Left kidney (tissue), 2 donors: Measurements from ENCODE around the gene SOX12. TPM values are rescaled to one million over a fixed set of nuclear protein-coding genes. Genes with fewer than 3 reads are reported as not detected.
"Not testable (repeated sequence)": the region's sequence is repeated elsewhere in the genome, so short reads cannot be mapped to it uniquely, and the experiment has no call there.

ENCODE experiments used
- DNase-seq: peaks from one replicate; pipeline ENCODE4 v3.0.0-alpha.2; 2013
- polyA plus RNA-seq: library from polyadenylated mRNA; unstranded; fragments of 120-200 nt; gene quantifications from one replicate; pipeline ENCODE4 v1.2.1, GENCODE V29; 2013; ENCODE audit not compliant: insufficient read length

SOX12 gene
- polyA plus RNA-seq, 1 donor: 31.6 TPM

DNA sequence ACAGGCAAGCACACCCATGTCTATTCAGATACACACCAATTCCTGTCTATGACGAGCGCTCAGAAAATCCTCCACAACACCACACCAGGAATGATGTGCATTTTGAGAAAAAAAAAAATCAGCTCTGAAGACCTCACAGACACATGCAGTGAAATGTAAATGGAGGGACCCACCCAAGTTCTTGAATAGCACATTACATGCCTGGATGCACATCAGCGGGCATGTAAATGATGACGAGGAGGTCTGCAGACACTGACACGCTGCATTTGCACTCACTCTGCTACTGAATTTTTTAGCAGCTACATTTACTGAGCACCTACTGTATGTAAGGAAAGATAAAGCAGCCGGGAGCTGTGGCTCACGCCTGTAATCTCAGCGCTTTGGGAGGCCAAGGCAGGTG is 36.2 kb downstream of the SOX12 start:
- no peak for DNase-seq

DNA sequence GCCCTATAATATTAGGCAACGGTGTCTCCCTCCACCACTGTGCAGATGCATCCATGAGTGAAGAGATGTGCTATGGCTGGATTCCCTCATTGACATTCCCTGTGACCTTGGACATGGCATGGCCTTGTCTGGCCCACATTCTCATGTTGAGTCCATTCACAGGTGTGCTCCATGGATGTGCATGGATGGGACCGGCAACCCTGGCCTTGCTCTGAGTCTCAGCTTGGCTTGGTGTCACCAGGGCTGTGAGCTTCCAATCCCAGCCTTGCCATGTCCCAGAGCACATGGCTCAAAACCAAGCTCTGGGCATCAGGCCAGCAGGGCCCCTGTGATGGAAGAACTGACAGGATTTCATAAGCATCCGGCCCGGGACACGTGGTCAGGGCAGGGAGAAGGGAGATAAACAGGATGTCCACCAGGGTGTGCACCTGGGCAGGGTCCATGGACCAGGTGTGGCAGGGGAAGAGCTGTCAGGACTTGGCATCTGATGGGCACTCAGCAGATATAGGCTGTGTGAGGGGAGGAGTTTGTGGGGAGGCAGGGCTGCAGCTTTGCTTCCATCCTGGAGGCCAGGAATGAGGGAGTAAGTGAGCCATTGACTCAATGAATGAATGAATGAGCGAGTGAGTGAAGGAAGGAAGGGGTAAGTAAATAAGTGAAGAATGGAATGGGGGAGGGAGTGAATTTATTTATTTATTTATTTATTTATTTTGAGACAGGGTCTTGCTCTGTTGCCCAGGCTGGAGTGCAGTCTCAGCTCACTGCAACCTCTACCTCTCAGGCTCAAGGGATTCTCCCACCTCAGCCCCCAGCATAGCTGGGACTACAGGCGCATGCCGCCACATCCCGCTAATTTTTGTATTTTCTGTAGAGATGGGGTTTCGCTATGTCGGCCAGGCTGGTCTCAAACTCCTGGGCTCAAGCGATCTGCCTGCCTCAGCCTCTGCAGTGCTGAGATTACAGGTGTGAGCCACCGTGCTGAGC is 37.2 kb downstream of the SOX12 start:
- DNase-seq: no peak

DNA sequence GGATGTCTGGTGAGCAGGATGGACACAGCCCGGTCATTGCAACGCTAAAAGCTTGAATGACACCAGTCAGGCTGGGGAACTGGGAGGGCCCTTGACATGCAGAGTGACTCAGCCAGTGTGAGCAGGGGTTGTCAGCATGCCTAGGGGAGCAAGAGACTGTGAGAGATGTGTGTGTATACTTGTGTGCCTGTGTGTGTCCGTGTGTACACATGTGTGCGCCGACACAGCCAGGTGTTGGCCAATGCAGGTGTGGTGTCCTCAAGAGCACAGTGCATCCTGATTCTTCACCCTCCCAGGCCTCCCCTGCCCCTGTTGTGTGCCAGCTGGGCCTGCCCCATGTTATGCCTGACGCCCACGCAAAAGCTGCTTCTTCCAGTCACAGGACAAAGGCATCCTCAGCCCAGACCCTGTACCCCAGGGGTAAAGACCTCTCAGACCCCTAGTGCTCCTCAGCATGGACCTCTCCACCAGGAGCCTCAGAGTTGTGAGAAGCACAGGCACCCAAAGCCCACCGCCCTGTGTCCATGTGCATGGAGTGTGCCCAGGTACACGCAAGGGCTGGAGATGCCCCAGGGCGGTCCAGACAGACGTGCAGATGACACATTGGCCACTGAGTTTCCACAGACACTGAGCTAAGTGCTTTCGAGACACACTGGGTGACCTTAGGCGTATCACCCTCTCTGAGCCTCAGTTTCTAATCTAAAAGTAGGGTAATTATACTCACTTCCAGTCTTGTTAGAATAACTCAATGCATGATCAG is 38.1 kb downstream of the SOX12 start:
- no peak for DNase-seq

DNA sequence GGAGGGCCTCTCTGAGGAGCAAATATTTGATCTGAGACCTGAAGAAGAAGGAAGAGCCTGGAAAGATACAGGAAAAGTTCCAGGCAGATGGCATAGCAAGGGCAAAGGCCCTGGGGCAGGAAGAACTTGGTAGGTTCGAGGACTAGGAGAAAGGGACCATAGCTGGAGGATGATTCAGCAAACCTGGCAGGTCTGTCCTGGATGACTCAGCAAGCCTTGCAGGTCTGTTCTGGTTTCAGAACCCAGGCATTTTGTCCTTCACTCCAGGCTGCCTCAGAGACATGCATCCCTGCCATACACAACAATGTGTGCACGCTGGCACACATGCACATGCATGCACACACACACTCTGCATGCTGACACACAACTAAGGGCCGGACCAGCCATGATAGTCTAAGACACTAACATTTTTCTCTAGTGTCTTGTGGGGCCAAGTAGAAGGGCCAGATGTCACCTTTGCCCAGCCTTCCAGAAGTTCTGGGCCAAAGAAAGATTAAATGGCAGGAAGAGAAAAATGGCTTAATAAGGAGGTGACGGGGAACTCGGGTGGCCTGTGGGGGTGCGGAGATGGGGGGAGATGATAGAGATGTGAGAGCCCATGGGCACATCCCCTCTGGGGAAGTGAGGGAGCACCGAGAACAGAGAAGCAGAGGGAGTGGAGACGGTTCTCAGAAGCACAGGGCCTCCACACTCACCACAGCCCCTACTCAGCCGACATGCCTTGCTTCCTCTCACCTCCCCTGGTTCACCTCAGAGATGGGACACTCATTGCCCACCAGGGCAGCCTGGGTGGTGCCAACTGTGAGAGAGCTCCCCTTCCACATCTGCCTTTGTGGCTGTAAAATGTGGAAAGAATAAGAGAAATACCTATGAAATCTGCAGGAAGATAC is 39.8 kb downstream of the SOX12 start:
- no peak for DNase-seq

DNA sequence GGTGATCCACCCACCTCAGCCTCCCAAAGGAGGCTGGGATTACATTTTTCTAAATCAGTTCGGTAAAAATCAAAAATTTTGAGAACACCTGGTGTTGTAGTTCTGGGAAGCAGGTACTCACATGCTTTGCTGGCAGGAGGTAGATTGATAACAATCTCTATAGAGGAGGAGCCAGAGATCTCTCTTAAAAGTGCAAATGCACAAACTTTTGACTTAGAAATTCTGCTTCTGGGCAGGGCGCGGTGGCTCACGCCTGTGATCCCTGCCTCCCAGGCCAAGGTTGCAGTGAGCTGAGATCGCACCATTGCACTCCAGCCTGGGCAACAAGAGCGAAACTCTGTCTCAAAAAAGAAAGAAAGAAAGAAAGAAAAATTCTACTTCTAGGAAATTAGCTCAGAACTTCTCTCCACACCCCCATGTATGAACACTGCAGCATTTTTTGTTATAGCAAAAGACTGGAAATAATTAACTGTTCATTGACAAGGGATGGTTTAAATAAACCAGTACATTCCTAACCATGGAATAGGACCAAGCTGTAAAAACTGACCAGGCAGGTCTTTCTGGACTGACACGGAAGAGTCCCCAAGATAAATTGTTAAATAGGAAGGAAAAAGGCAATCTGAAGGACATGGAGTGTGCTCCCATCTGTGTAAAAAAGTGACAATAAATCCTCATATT is 40.8 kb downstream of the SOX12 start:
- DNase-seq: no peak

DNA sequence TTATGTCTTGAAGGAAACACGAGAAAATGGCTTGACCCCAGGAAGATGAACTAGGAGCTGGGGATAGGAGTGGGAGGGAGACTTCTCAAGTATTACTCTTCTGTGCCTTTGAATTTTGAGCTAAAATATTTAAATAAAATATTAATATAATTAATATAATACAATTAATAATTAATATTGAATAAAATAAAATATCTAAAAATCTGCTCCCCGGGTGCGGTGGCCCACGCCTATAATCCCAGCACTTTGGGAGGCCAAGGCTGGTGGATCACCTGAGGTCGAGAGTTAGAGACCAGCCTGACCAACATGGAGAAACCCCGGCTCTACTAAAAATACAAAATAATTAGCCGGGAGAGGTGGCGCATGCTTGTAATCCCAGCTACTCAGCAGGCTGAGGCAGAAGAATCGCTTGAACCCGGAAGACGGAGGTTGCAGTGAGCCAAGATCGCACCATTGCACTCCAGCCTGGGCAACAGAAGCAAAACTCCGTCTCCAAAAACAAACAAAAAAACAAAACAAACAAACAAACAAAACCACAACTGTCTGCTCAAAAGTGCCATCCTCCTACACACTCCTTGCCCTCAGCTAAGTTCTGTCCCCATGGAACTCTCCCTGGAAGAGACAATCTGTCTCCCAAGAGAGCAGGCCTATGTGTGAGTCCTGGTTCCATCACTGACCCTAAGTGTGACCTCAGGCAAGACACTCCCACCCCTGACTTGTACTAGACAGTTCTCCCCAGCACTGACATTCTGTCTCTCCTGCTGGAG is 41.5 kb downstream of the SOX12 start:
- no peak for DNase-seq

DNA sequence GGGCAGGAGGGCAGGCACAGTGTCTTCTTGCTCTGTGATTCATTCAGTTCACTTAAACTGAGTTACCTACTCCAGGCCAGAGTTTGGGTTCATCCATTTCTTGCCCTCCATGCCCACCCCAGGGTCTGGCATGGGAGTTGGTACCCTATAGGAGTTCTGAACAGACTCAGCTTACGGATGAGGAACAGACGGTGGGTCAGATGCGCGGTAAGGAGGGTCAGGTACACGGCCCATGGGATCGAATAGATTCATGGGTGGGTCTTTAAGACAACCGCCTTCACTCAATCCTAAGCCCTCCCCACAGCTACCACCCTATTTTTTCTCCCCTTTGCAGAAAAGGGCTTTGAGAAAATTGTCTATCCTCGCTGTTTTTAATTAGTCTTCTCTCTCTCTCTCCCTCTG is 42.1 kb downstream of the SOX12 start:
- DNase-seq: no peak

DNA sequence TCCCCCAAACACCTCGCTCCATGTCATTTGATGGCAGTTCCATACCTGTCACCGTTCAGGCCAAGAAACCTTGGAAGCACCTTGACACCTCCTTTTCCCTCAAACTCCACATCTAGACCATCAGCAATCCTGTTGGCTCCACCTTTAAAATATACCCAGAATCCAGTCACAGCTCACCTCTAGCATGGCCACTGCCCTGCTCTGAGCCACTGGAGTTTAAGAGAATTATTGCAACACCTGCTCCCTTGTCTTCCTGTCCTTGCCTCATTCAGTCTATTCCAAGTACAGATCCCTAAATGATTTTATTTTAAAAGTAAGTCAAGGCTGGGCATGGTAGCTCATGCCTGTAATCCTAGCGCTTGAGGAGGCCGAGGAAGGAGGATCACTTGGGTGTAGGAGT is 43.6 kb downstream of the SOX12 start:
- no peak for DNase-seq

DNA sequence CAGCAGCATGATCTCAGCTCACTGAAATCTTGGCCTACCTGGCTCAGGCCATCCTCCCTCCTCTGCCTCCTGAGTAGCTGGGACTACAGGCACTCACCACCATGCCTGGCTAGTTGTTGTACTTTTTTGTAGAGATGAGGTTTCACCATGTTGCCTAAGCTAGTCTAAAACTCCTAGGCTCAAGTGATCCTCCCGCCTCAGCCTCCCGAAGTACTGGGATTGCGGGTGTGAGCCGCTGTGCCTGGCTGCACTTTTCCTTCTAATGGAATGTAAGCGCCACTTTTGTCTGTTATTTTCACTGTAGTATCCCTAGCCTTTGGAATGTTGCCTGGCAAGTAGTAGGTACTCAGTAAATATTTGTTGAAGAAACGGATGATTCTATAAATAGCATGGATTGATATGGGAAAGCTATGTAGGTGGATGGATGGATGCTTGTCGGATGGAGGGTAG is 44.8 kb downstream of the SOX12 start:
- no peak for DNase-seq

DNA sequence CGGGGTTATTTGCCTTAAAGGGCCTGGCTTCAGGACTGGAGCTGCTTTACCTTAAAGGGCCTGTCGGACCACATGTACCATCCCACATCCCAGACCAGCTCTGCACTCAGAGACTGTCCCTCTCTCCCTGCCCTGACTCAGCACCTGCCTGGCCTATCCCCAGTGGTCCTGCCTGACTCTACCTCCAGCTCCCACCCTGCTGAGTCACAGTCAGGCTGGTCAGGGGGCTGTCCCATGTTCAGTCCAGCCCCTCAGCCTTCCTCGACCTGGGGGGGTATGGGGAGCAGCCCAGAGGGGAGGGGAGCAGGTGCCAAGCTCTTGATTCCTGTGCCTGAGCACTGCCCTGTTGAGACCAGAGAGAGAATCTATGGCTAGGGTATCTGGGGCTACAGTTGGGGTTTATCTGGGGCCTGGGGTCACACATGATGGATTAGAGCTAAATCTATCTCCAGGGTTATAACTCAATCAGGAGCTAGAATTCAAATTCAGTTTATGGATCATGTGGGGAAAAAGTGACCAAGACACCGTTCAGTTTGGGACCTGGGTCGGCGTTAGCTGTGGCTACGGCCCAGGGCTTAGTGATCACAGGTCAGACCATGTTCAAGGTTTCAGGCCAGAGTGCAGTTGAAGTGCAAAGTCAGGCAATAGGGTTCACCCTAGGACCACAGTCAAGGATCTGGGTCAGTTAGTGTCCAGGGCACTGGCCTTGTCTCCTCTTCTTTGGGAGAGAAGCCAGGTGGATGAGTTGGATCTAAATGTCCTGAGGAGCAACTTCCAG is 45.8 kb downstream of the SOX12 start:
- DNase-seq: no peak

DNA sequence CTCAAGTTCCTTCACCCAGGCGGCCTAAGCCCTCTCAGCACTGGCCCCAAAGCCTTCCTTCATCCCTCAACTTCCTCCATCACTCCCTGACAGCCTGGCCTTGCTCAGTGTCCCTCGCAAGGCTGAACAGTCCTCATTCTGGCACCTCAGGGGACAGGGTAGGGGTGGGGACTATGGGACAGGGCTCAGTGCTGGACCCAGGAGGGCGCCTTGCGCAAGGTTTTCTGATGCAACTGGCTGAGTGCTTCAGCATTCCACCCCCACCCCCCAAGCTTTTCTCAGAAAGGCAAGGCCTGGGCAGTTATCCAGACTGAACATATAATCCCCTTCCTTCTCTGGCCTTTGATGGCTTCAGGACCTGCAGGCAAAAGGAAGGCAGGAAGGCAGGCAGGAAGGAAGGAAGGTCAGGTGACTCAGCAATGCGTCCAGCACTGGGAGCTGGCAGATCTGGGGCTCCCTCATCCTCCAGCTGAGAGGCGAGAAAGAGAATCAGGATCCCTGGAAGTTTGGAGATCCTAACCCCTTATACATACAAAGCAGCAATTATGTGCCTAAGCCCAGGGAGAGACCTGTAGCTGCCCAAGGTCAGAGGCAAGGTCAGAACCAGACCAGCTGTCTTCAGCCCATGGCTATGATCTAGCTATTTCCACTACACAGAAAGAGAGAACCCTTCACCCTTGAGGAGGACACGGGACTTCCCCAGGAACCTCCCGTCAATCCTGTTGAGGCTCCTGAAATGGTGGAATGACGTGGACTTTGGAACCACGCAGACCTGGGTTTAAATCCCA is 46.6 kb downstream of the SOX12 start:
- DNase-seq: no peak

DNA sequence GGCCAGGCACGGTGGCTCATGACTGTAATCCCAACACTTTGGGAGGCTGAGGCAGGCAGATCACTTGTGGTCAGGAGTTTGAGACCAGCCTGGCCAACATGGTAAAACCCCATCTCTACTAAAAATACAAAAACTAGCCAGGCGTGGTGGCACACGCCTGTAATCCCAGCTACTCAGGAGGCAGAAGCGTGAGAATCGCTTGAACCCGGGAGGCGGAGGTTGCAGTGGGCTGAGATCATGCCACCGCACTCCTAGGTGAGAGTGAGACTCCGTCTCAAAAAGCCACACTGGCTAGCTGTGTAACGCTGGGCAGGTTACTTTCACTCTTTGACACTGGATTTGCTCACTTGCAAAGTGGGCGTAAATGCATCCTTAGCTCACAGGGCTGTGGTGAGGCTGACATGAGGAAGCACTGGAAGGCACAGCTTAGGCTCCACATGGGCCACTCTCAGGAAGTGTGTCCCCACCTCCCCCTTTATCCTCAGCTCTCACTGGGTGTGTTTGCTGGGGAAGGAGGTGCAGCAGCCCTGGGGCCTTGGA is 47.3 kb downstream of the SOX12 start:
- DNase-seq: not testable (repeated sequence)

DNA sequence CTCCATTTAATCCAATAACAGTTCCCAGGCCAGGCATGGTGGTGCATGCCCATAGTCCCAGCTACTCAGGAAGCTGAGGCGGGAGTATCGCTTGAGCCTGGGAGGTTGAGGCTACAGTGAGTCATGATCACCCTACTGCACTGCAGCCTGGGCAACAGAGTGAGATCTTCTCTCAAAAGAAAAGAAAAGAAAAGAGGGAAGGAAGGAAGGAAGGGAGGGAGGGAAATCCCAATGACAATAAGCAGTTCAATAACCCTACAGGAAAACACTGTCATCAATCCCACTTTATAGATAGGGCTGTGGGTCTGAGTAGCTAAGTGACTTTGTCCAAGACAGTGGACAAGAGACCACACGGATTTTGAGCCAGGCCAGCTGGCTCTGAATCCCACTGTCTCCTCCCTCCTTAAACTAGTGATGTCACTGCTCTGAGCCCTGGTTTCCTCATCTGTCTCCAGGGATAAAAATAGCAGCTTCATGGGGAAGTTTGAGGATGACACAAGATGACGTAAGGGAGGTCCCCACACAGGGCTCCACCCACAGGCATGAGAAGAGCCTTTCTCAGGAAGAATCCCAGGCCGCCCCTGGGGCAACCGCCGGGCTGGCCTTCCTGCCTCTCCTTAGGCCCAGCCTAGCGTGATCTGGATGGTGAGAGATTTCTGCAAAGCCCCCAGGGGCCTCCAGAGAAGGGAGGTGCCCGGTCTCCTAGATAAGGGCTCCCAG is 48.0 kb downstream of the SOX12 start:
- no peak for DNase-seq

DNA sequence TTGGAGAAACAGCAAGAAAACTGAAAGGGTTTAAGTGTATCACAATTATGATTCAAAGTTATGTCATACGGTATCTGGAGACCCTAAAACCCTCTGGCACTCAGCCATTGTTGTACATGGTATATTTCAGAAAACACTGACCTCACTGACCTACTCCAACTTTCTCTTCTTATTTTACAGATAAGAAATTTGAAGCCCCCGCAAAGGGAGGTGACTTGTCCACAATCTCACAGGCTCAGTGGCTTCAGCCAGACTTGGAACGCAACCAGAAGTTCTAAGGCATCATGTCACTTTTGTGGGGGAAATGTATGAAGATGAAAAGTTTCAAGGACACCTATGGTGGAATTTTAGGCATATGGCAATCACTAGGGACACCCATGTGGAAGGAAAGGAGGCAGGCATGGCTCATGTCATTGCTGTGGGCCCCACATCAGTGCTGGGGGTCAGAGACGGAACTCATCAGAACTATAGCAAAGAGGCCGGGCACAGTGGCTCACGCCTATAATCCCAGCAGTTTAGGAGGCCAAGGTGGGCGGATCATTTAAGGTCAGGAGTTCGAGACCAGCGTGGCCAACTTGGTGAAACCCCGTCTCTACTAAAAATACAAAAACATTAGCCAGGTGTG is 50.0 kb downstream of the SOX12 start:
- DNase-seq: no peak

DNA sequence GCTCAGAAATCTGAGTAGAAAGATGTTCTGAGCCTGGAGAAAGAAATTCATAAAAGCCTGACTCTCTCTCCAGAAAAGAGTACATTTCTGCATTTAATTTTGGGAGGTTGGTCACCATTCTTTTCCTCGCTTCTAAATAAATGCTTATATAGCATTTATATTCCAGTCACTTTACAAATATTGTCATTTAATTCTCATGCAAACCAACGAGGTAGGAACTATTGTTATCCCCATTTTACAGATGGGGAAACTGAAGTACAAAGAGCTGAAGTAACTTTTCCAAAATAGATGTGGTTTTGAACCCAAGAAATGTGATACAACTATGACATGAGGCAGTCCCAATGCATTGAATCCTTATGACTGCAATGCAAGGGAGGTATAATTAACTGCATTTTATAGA is 50.7 kb downstream of the SOX12 start:
- no peak for DNase-seq

DNA sequence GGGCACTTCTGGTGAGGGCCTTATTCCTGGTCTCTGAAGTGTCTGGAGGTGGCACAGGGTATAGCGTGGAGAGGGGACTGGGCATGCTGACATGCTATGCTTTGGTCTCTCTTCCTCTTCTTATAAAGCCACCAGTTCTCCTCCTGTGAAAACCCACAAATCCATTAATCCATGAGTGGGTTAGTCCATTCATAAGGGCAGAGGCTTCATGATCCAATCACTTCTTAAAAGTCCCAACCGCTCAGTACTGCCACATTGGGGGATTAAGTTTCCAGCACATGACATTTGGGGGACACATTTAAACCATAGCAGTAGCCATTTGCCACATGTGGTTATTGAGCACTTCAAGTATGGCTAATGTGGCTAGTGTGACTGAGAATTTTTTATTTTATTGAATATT is 51.4 kb downstream of the SOX12 start:
- DNase-seq: no peak

DNA sequence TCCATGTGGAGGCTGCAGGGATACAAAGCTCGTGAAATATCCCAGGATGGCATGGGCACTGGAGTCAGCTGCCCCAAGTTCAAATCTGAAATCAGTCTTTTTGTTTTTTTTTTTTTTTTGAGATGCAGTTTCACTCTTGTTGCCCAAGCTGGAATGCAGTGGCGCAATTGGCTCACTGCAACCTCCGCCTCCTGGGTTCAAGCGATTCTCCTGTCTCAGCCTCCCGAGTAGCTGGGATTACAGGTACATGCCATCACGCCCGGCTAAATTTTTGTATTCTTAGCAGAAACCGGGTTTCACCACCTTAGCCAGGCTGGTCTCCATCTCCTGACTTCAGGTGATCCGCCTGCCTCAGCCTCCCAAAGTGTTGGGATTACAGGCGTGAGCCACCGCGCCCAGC is 52.2 kb downstream of the SOX12 start:
- not testable (repeated sequence) for DNase-seq

DNA sequence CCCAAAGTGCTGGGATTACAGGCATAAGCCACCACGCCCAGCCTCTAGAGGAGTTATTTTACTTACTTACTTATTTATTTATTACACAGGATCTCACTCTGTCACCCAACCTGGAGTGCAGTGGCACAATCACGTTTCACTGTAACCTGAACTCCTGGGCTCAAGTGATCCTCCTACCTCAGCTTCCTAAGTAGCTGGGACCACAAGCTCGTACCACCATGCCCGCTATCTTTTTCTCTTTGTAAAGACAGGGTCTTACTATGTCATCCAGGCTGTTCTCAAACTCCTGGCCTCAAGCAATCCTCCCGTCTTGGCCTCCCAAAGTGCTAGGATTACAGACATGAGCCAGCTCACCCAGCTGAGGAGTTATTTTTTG is 53.6 kb downstream of the SOX12 start:
- no peak for DNase-seq
